ENCODE data around the gene TTR.

The TTR gene

GRCh38 chr18:31585991-31586390 is 5.7 kb upstream of the TTR start:
- DNase-seq (ENCODE audit: extremely low read depth, low read depth) = no peak
- no peak overlapping the region for H3K4me3 ChIP-seq (replicated peaks; ENCODE audit: low read depth, low read length)
- TF ChIP-seq CTCF (IDR thresholded peaks at IDR 0.05; ENCODE audit: low read depth, low read length, missing control alignments) = no peak

- DNase-seq (ENCODE audit: extremely low read depth, low read depth) = no peak
- TF ChIP-seq CTCF (IDR thresholded peaks at IDR 0.05; ENCODE audit: low read depth, low read length, missing control alignments) = no peak
- H3K4me3 ChIP-seq (replicated peaks; ENCODE audit: low read depth, low read length) = no peak overlapping the region
Observed at GRCh38 chr18:31586616-31587015, 5.1 kb upstream of the TTR start.

GRCh38 chr18:31587529-31587928 is 4.1 kb upstream of the TTR start:
- DNase-seq (ENCODE audit: extremely low read depth, low read depth) = no peak
- no peak for TF ChIP-seq CTCF (IDR thresholded peaks at IDR 0.05; ENCODE audit: low read depth, low read length, missing control alignments)
- no peak overlapping the region for H3K4me3 ChIP-seq (replicated peaks; ENCODE audit: low read depth, low read length)

- no peak overlapping the region for H3K4me3 ChIP-seq (replicated peaks; ENCODE audit: low read depth, low read length)
- TF ChIP-seq CTCF (IDR thresholded peaks at IDR 0.05; ENCODE audit: low read depth, low read length, missing control alignments) = no peak
- DNase-seq (ENCODE audit: extremely low read depth, low read depth) = no peak
Observed at GRCh38 chr18:31590570-31590969, 1.1 kb upstream of the TTR start.

- no peak for TF ChIP-seq CTCF (IDR thresholded peaks at IDR 0.05; ENCODE audit: low read depth, low read length, missing control alignments)
- H3K4me3 ChIP-seq (replicated peaks; ENCODE audit: low read depth, low read length) = no peak overlapping the region
Observed at GRCh38 chr18:31591113-31591512, 564 bp upstream of the TTR start.

GRCh38 chr18:31592506-31593157 is 955 bp downstream of the TTR start:
- no peak for TF ChIP-seq CTCF (IDR thresholded peaks at IDR 0.05; ENCODE audit: low read depth, low read length, missing control alignments)
- no peak for DNase-seq (ENCODE audit: extremely low read depth, low read depth)
- no peak overlapping the region for H3K4me3 ChIP-seq (replicated peaks; ENCODE audit: low read depth, low read length)

More at GRCh38 chr18:31591113-31591512, 564 bp upstream of the TTR start:
- no peak for DNase-seq (ENCODE audit: extremely low read depth, low read depth)

All from HFF-Myc (cell line).